Right lobe of liver (tissue), 6 donors: Measurements from ENCODE around the gene HNRNPA0. TPM values are rescaled to one million over a fixed set of nuclear protein-coding genes. Genes with fewer than 3 reads are reported as not detected.
A peak's percentile ranks its signal among the peaks of the same experiment; 100 is the strongest.
"Not testable (repeated sequence)": the region's sequence is repeated elsewhere in the genome, so short reads cannot be mapped to it uniquely, and the experiment has no call there.

Experiments
- ATAC-seq, 4 donors: fragments of 200-7000 bp; cut with Tn5 transposase; one replicate each; pipeline ENCODE4 v1.9.1; 2020; ENCODE audit warnings: mild to moderate bottlenecking in 4 of 4, moderate library complexity in 4 of 4
- DNase-seq, 3 donors: peaks; one replicate each; pipeline ENCODE4 v3.0.0-alpha.2; 2020
- H3K27ac ChIP-seq, 3 donors: fragments of 200-600 bp; one replicate each; pipeline ENCODE4 v1.8.0; 2022
- H3K27me3 ChIP-seq, 2 donors: fragments of 200-600 bp; one replicate each; pipeline ENCODE4 v1.8.0; 2022
- H3K36me3 ChIP-seq, 4 donors: fragments of 200-600 bp; sonication (generic) in 1 of 4; one replicate each; pipeline versions ENCODE4 v1.5.1 to v1.8.0; 2017 to 2022; ENCODE audit warnings: control low read depth in 1 of 4
- H3K4me1 ChIP-seq, 4 donors: fragments of 200-600 bp; sonication (generic) in 1 of 4; one replicate each; pipeline versions ENCODE4 v1.5.1 to v1.8.0; 2017 to 2022; ENCODE audit warnings: control low read depth in 1 of 4
- H3K4me3 ChIP-seq, 3 donors: fragments of 200-600 bp; one replicate each; pipeline ENCODE4 v1.8.0; 2022
- H3K9me3 ChIP-seq, 4 donors: fragments of 200-600 bp; sonication (generic) in 1 of 4; one replicate each; pipeline versions ENCODE4 v1.5.1 to v1.8.0; 2017 to 2022; ENCODE audit warnings: control low read depth in 1 of 4
- CTCF ChIP-seq, 4 donors: fragments of 200-600 bp in 3 of 4; fragments of 450-650 bp in 1 of 4; IDR thresholded peaks; one replicate each; pipeline versions ENCODE4 v1.5.1 to v1.8.0; 2016 to 2022; ENCODE audit warnings: antibody characterized with exemption in 4 of 4, mild to moderate bottlenecking in 2 of 4
- POLR2A ChIP-seq: fragments of 450-650 bp; IDR thresholded peaks from one replicate; pipeline ENCODE4 v1.6.1; 2017; ENCODE audit warnings: antibody characterized with exemption, mild to moderate bottlenecking
- WGBS: methylation state at CpG from one replicate; pipeline ENCODE4 v1.1.6; 2018; ENCODE audit warnings: low coverage, low lambda C conversion rate; ENCODE audit not compliant: insufficient coverage; ENCODE audit errors: missing lambda C conversion rate; 5-methylcytosine and 5-hydroxymethylcytosine counted together
- intact Hi-C, 2 donors: fragments of 100-400 bp; cut with DNase I; formaldehyde crosslinking; loops; one replicate each; pipeline versions ENCODE4 v1.11.2 to v1.14.1; 2022
- total RNA-seq, 6 experiments: library from RNA; depleted of rRNA in 2 of 6; stranded (reverse); fragments of >200 nt in 2 of 6; fragmentation: NEBNext Ultra II Directional in 3 of 6; extraction: Animal tissue kit (Norgen Biotek cat#: 25700) in 3 of 6; gene quantifications; one replicate each; pipeline versions ENCODE4 v1.1.0 to v1.2.4, GENCODE V29; 2016 to 2023
- donor health status: DM: no; HTN: yes; CAD: no.
- donor health status: DM: no; HTN: no; CAD: no.
- donor health status: DM: no; HTN: no; CAD: no.
- donor health status: DM: no; HTN: yes; CAD: no.
- donor health status: DM: no; HTN: yes; CAD: no.

Gene HNRNPA0
- total RNA-seq, 6 experiments from 2014 or later: 3.6 to 9.8 (median 8.1) TPM

- no peak overlapping the region for H3K27ac ChIP-seq
- no peaks in the 10 kb centered on the region for H3K27me3 ChIP-seq
- H3K9me3 ChIP-seq: no peaks in the 10 kb centered on the region
- no peaks in the 10 kb centered on the region for H3K4me1 ChIP-seq
- no peak for ATAC-seq
- intact Hi-C loops: no loop called here
- DNase-seq: no peak
- H3K4me3 ChIP-seq: no peak overlapping the region
- 50% methylated on average over 2 of the region's 4 CpGs for WGBS
- no peak for TF ChIP-seq POLR2A
- no peak for TF ChIP-seq CTCF (IDR thresholded peaks at IDR 0.05)
- H3K36me3 ChIP-seq: no peaks in the 10 kb centered on the region
These were observed 28.9 kb upstream of the HNRNPA0 start for GRCh38 chr5:137782984-137783536.

- no peak for DNase-seq
- TF ChIP-seq CTCF (IDR thresholded peaks at IDR 0.05) (no peak), POLR2A (no peak)
- no peaks in the 10 kb centered on the region for H3K36me3 ChIP-seq
- WGBS: 100% methylated on average over 2 of the region's 2 CpGs
- H3K27me3 ChIP-seq: no peaks in the 10 kb centered on the region
- H3K4me1 ChIP-seq: no peaks in the 10 kb centered on the region
- no peak for ATAC-seq
- H3K27ac ChIP-seq: no peak overlapping the region
- no peak overlapping the region for H3K4me3 ChIP-seq
- intact Hi-C loops: no loop called here
- H3K9me3 ChIP-seq: no peaks in the 10 kb centered on the region
These were observed 27.9 kb upstream of the HNRNPA0 start for GRCh38 chr5:137782055-137782454.

- no peaks in the 10 kb centered on the region for H3K27me3 ChIP-seq
- H3K4me3 ChIP-seq: no peak overlapping the region
- WGBS: 42% methylated on average over 2 of the region's 2 CpGs
- no peaks in the 10 kb centered on the region for H3K9me3 ChIP-seq
- intact Hi-C loops: no loop called here
- DNase-seq (no peak), ATAC-seq (peak; percentile 48 to 74 (median 60))
- TF ChIP-seq POLR2A (no peak), CTCF (IDR thresholded peaks at IDR 0.05) (peak; percentile 62 to 82 (median 80))
- H3K36me3 ChIP-seq: no peaks in the 10 kb centered on the region
- no peak overlapping the region for H3K27ac ChIP-seq
- H3K4me1 ChIP-seq: no peaks in the 10 kb centered on the region
These were observed 24.8 kb upstream of the HNRNPA0 start for GRCh38 chr5:137778772-137779564.

- intact Hi-C loops, H3K4me3 ChIP-seq, H3K36me3 ChIP-seq, H3K9me3 ChIP-seq, DNase-seq, H3K4me1 ChIP-seq, H3K27me3 ChIP-seq, ATAC-seq, H3K27ac ChIP-seq: not testable (repeated sequence)
- 95% methylated on average over 4 of the region's 5 CpGs for WGBS
These were observed 13.8 kb upstream of the HNRNPA0 start for GRCh38 chr5:137767937-137768336.

GRCh38 chr5:137761566-137761965, 7.4 kb upstream of the HNRNPA0 start:
- Histone ChIP-seq H3K36me3 (no peaks in the 10 kb centered on the region), H3K27ac (no peak overlapping the region), H3K9me3 (no peaks in the 10 kb centered on the region), H3K27me3 (no peaks in the 10 kb centered on the region), H3K4me1 (no peaks in the 10 kb centered on the region), H3K4me3 (no peak overlapping the region)
- DNase-seq: no peak
- intact Hi-C loops: no loop called here
- ATAC-seq: no peak
- 88% methylated on average over 3 of the region's 3 CpGs for WGBS
- TF ChIP-seq POLR2A (no peak), CTCF (IDR thresholded peaks at IDR 0.05) (no peak)
